Measurements from ENCODE around the gene PSMB5. TPM values are rescaled to one million over a fixed set of nuclear protein-coding genes. Genes with fewer than 3 reads are reported as not detected.

The PSMB5 gene
- total and polyA plus RNA-seq, 5 donors, result 108 to 140 (median 114) TPM

- H3K27me3 ChIP-seq (ENCODE audit: control insufficient read depth, insufficient read depth), result no peaks in the 10 kb centered on the region
- DNase-seq (peak in 2 of 3 donors; percentile 39 to 44), ATAC-seq (no peak)
- H3K4me3 ChIP-seq (ENCODE audit: low read length), result no peak overlapping the region
- intact Hi-C loops (cut with DNase I), result loop anchor here in 1 of 4 donors (2.0 kb wide), 1 partner anchor 72 kb away; no protein-coding TSS in a partner anchor
- 89% methylated on average over 32 of the region's 32 CpGs for WGBS
- peaks cover 5% of the 10 kb centered on the region for H3K4me1 ChIP-seq (ENCODE audit: control insufficient read depth, insufficient read depth, low read length)
- no peaks in the 10 kb centered on the region for H3K9me3 ChIP-seq (ENCODE audit: control insufficient read depth, low read length)
- no peak overlapping the region for H3K27ac ChIP-seq (ENCODE audit: low read length)
Observed at GRCh38 chr14:23058654-23059504, 24.2 kb upstream of the PSMB5 start.

GRCh38 chr14:23057757-23058653 is 23.3 kb upstream of the PSMB5 start:
- Histone ChIP-seq H3K4me3 (ENCODE audit: low read length) (peak overlapping the region; percentile 83), H3K4me1 (ENCODE audit: control insufficient read depth, insufficient read depth, low read length) (peaks cover 5% of the 10 kb centered on the region), H3K27me3 (ENCODE audit: control insufficient read depth, insufficient read depth) (no peaks in the 10 kb centered on the region), H3K9me3 (ENCODE audit: control insufficient read depth, low read length) (no peaks in the 10 kb centered on the region), H3K27ac (ENCODE audit: low read length) (no peak overlapping the region)
- ATAC-seq, result peak; percentile 73 to 81
- peak; percentile 87 to 94 (median 94) for DNase-seq
- intact Hi-C loops (cut with DNase I), result loop anchor here in 3 of 4 donors (2.0 kb wide), 1 partner anchor 71 kb away; no protein-coding TSS in a partner anchor
- 1% methylated on average over 51 of the region's 51 CpGs for WGBS

- DNase-seq (peak; percentile 71 to 91 (median 89)), ATAC-seq (peak; percentile 64 to 75)
- no peaks in the 10 kb centered on the region for H3K9me3 ChIP-seq (ENCODE audit: control insufficient read depth, low read length)
- intact Hi-C loops (cut with DNase I), result loop anchor here in 2 of 4 donors (2.0 kb wide), 1 partner anchor 70 kb away; no protein-coding TSS in a partner anchor
- H3K4me3 ChIP-seq (ENCODE audit: low read length), result peak within 1 kb of the TSS; percentile 83
- no peaks in the 10 kb centered on the region for H3K27me3 ChIP-seq (ENCODE audit: control insufficient read depth, insufficient read depth)
- peaks cover 3% of the 10 kb centered on the region for H3K4me1 ChIP-seq (ENCODE audit: control insufficient read depth, insufficient read depth, low read length)
- 2% methylated on average over 72 of the region's 73 CpGs for WGBS
- no peak within 1 kb of the TSS for H3K27ac ChIP-seq (ENCODE audit: low read length)
Observed at GRCh38 chr14:23056956-23057756, 22.5 kb upstream of the PSMB5 start, which contains the start of gene CDH24. TSS of gene CDH24 (minus strand) at chr14:23057520. CDS start at chr14:23055733, 1,787 bp downstream.

- Histone ChIP-seq H3K4me3 (ENCODE audit: low read length) (no peak overlapping the region), H3K27me3 (ENCODE audit: control insufficient read depth, insufficient read depth) (no peaks in the 10 kb centered on the region), H3K9me3 (ENCODE audit: control insufficient read depth, low read length) (no peaks in the 10 kb centered on the region), H3K27ac (ENCODE audit: low read length) (no peak overlapping the region), H3K4me1 (ENCODE audit: control insufficient read depth, insufficient read depth, low read length) (no peaks in the 10 kb centered on the region)
- ATAC-seq (peak; percentile 38 to 58), DNase-seq (peak; percentile 61 to 82 (median 77))
- 12% methylated on average over 17 of the region's 17 CpGs for WGBS
- intact Hi-C loops (cut with DNase I), result loop anchor here in 2 of 4 donors (2.0 kb wide), 1 partner anchor 70 kb away; no protein-coding TSS in a partner anchor
Observed at GRCh38 chr14:23056145-23056955, 21.6 kb upstream of the PSMB5 start.

- DNase-seq, result peak in 2 of 3 donors; percentile 48 to 73
- 77% methylated on average over 6 of the region's 6 CpGs for WGBS
Observed at GRCh38 chr14:23055621-23056144, 21.0 kb upstream of the PSMB5 start.

GRCh38 chr14:23055147-23055550 is 20.4 kb upstream of the PSMB5 start:
- no peaks in the 10 kb centered on the region for H3K4me1 ChIP-seq (ENCODE audit: control insufficient read depth, insufficient read depth, low read length)
- WGBS, result 98% methylated on average over 12 of the region's 12 CpGs
- peak in 1 of 3 donors; percentile 17 for DNase-seq
- H3K27ac ChIP-seq (ENCODE audit: low read length), result no peak overlapping the region
- ATAC-seq, result no peak
- no peaks in the 10 kb centered on the region for H3K27me3 ChIP-seq (ENCODE audit: control insufficient read depth, insufficient read depth)
- intact Hi-C loops (cut with DNase I), result no loop called here
- H3K9me3 ChIP-seq (ENCODE audit: control insufficient read depth, low read length), result no peaks in the 10 kb centered on the region
- H3K4me3 ChIP-seq (ENCODE audit: low read length), result no peak overlapping the region

More at GRCh38 chr14:23055621-23056144, 21.0 kb upstream of the PSMB5 start:
- Histone ChIP-seq H3K4me3 (ENCODE audit: low read length) (no peak overlapping the region), H3K9me3 (ENCODE audit: control insufficient read depth, low read length) (no peaks in the 10 kb centered on the region), H3K27me3 (ENCODE audit: control insufficient read depth, insufficient read depth) (no peaks in the 10 kb centered on the region), H3K4me1 (ENCODE audit: control insufficient read depth, insufficient read depth, low read length) (no peaks in the 10 kb centered on the region), H3K27ac (ENCODE audit: low read length) (no peak overlapping the region)
- intact Hi-C loops (cut with DNase I), result loop anchor here in 2 of 4 donors (2.0 kb wide), 1 partner anchor 69 kb away; no protein-coding TSS in a partner anchor
- ATAC-seq, result no peak

GRCh38 chr14:23054000-23054811 is 19.5 kb upstream of the PSMB5 start:
- WGBS, result 69% methylated on average over 17 of the region's 17 CpGs
- intact Hi-C loops (cut with DNase I), result loop anchor here in 1 of 4 donors (5.0 kb wide), 1 partner anchor 67 kb away; no protein-coding TSS in a partner anchor

GRCh38 chr14:23053426-23053825 is 18.7 kb upstream of the PSMB5 start:
- no peak overlapping the region for H3K27ac ChIP-seq (ENCODE audit: low read length)
- intact Hi-C loops (cut with DNase I), result loop anchor here in 1 of 4 donors (5.0 kb wide), 1 partner anchor 66 kb away; no protein-coding TSS in a partner anchor
- ATAC-seq, result no peak
- WGBS, result 96% methylated on average over 10 of the region's 10 CpGs
- no peaks in the 10 kb centered on the region for H3K27me3 ChIP-seq (ENCODE audit: control insufficient read depth, insufficient read depth)
- no peaks in the 10 kb centered on the region for H3K4me1 ChIP-seq (ENCODE audit: control insufficient read depth, insufficient read depth, low read length)
- H3K4me3 ChIP-seq (ENCODE audit: low read length), result no peak overlapping the region
- no peak for DNase-seq
- no peaks in the 10 kb centered on the region for H3K9me3 ChIP-seq (ENCODE audit: control insufficient read depth, low read length)

More at GRCh38 chr14:23054000-23054811, 19.5 kb upstream of the PSMB5 start:
- H3K4me1 ChIP-seq (ENCODE audit: control insufficient read depth, insufficient read depth, low read length), result no peaks in the 10 kb centered on the region
- ATAC-seq (no peak), DNase-seq (peak in 1 of 3 donors; percentile 62)
- no peaks in the 10 kb centered on the region for H3K27me3 ChIP-seq (ENCODE audit: control insufficient read depth, insufficient read depth)
- H3K27ac ChIP-seq (ENCODE audit: low read length), result no peak overlapping the region
- H3K4me3 ChIP-seq (ENCODE audit: low read length), result no peak overlapping the region
- H3K9me3 ChIP-seq (ENCODE audit: control insufficient read depth, low read length), result no peaks in the 10 kb centered on the region
